ENCODE measurements around the gene BCDIN3D. TPM values are rescaled to one million over a fixed set of nuclear protein-coding genes. Genes with fewer than 3 reads are reported as not detected.
"Not testable (repeated sequence)": the region's sequence is repeated elsewhere in the genome, so short reads cannot be mapped to it uniquely, and the experiment has no call there.

The BCDIN3D gene
- total RNA-seq, 1 donor from 2014 or later, result 5.4 TPM

- Histone ChIP-seq H3K36me3 (ENCODE audit: control insufficient read depth, insufficient read depth, low read length) (no peaks in the 10 kb centered on the region), H3K27me3 (ENCODE audit: control insufficient read depth, insufficient read depth, low read length) (peaks cover 13% of the 10 kb centered on the region), H3K4me3 (ENCODE audit: low read depth, low read length) (no peak overlapping the region)
- TF ChIP-seq CTCF (IDR thresholded peaks at IDR 0.05; ENCODE audit: insufficient read depth, low read length, poor library complexity, severe bottlenecking), result no peak
- no peak for DNase-seq (ENCODE audit: low read depth)
These were observed 30.5 kb upstream of the BCDIN3D start for GRCh38 chr12:49873361-49873934.

- Histone ChIP-seq H3K36me3 (ENCODE audit: control insufficient read depth, insufficient read depth, low read length) (no peaks in the 10 kb centered on the region), H3K4me3 (ENCODE audit: low read depth, low read length) (no peak overlapping the region), H3K27me3 (ENCODE audit: control insufficient read depth, insufficient read depth, low read length) (peaks cover 16% of the 10 kb centered on the region)
- TF ChIP-seq CTCF (IDR thresholded peaks at IDR 0.05; ENCODE audit: insufficient read depth, low read length, poor library complexity, severe bottlenecking), result no peak
- DNase-seq (ENCODE audit: low read depth), result no peak
These were observed 29.9 kb upstream of the BCDIN3D start for GRCh38 chr12:49872781-49873181.

- no peaks in the 10 kb centered on the region for H3K36me3 ChIP-seq (ENCODE audit: control insufficient read depth, insufficient read depth, low read length)
- no peak for TF ChIP-seq CTCF (IDR thresholded peaks at IDR 0.05; ENCODE audit: insufficient read depth, low read length, poor library complexity, severe bottlenecking)
- H3K27me3 ChIP-seq (ENCODE audit: control insufficient read depth, insufficient read depth, low read length), result peaks cover 19% of the 10 kb centered on the region
- DNase-seq (ENCODE audit: low read depth), result no peak
- no peak overlapping the region for H3K4me3 ChIP-seq (ENCODE audit: low read depth, low read length)
These were observed 29.5 kb upstream of the BCDIN3D start for GRCh38 chr12:49872381-49872780.

- not testable (repeated sequence) for H3K36me3 ChIP-seq (ENCODE audit: control insufficient read depth, insufficient read depth, low read length); DNase-seq (ENCODE audit: low read depth); H3K4me3 ChIP-seq (ENCODE audit: low read depth, low read length)
- H3K27me3 ChIP-seq (ENCODE audit: control insufficient read depth, insufficient read depth, low read length), result peaks cover 15% of the 10 kb centered on the region
These were observed 28.9 kb upstream of the BCDIN3D start for GRCh38 chr12:49871811-49872251.

GRCh38 chr12:49871263-49871561 lies 28.3 kb upstream of the BCDIN3D start:
- TF ChIP-seq CTCF (IDR thresholded peaks at IDR 0.05; ENCODE audit: insufficient read depth, low read length, poor library complexity, severe bottlenecking), result no peak
- Histone ChIP-seq H3K27me3 (ENCODE audit: control insufficient read depth, insufficient read depth, low read length) (peaks cover 14% of the 10 kb centered on the region), H3K36me3 (ENCODE audit: control insufficient read depth, insufficient read depth, low read length) (no peaks in the 10 kb centered on the region), H3K4me3 (ENCODE audit: low read depth, low read length) (no peak overlapping the region)
- DNase-seq (ENCODE audit: low read depth), result no peak

- DNase-seq (ENCODE audit: low read depth), result no peak
- H3K36me3 ChIP-seq (ENCODE audit: control insufficient read depth, insufficient read depth, low read length), result no peaks in the 10 kb centered on the region
- TF ChIP-seq CTCF (IDR thresholded peaks at IDR 0.05; ENCODE audit: insufficient read depth, low read length, poor library complexity, severe bottlenecking), result no peak
- no peak overlapping the region for H3K4me3 ChIP-seq (ENCODE audit: low read depth, low read length)
- H3K27me3 ChIP-seq (ENCODE audit: control insufficient read depth, insufficient read depth, low read length), result peaks cover 15% of the 10 kb centered on the region
These were observed 27.8 kb upstream of the BCDIN3D start for GRCh38 chr12:49870501-49871262.
